ENCODE measurements around the gene ZNF600. TPM values are rescaled to one million over a fixed set of nuclear protein-coding genes. Genes with fewer than 3 reads are reported as not detected.
A peak's percentile ranks its signal among the peaks of the same experiment; 100 is the strongest.
"Not testable (repeated sequence)": the region's sequence is repeated elsewhere in the genome, so short reads cannot be mapped to it uniquely, and the experiment has no call there.

The ZNF600 gene
- total RNA-seq, 2 donors from 2014 or later: 8.7 to 21.2 TPM

- Histone ChIP-seq H3K27ac (peak overlapping the region in 1 of 2 donors; percentile 46), H3K27me3 (replicated peaks; ENCODE audit: insufficient read depth) (no peaks in the 10 kb centered on the region), H3K9me3 (no peaks in the 10 kb centered on the region), H3K4me3 (no peak overlapping the region), H3K4me1 (replicated peaks) (no peaks in the 10 kb centered on the region), H3K36me3 (no peaks in the 10 kb centered on the region)
- intact Hi-C loops (cut with DNase I): loop anchor here (10.0 kb wide), 1 partner anchor 498 kb away; no protein-coding TSS in a partner anchor
- DNase-seq (ENCODE audit: low spot score): no peak
- 27% methylated on average over 3 of the region's 3 CpGs for WGBS
- TF ChIP-seq POLR2A (IDR thresholded peaks at IDR 0.05) (no peak), CTCF (IDR thresholded peaks at IDR 0.05) (no peak), POLR2AphosphoS5 (IDR thresholded peaks at IDR 0.05) (no peak)
These were observed 44.1 kb downstream of the ZNF600 start for GRCh38 chr19:52742516-52742915.

GRCh38 chr19:52741951-52742485 is 44.6 kb downstream of the ZNF600 start:
- no peak for DNase-seq (ENCODE audit: low spot score)
- no peak for TF ChIP-seq POLR2AphosphoS5 (IDR thresholded peaks at IDR 0.05)
- TF ChIP-seq POLR2A (IDR thresholded peaks at IDR 0.05): no peak
- no peak for TF ChIP-seq CTCF (IDR thresholded peaks at IDR 0.05)
- intact Hi-C loops (cut with DNase I): loop anchor here (10.0 kb wide), 1 partner anchor 497 kb away; no protein-coding TSS in a partner anchor

GRCh38 chr19:52741371-52741770 is 45.2 kb downstream of the ZNF600 start:
- 83% methylated on average over 7 of the region's 7 CpGs for WGBS
- intact Hi-C loops (cut with DNase I): loop anchor here (10.0 kb wide), 1 partner anchor 497 kb away; no protein-coding TSS in a partner anchor
- not testable (repeated sequence) for H3K27me3 ChIP-seq (replicated peaks; ENCODE audit: insufficient read depth); DNase-seq (ENCODE audit: low spot score); H3K36me3 ChIP-seq; H3K4me3 ChIP-seq; H3K4me1 ChIP-seq (replicated peaks); H3K9me3 ChIP-seq
- peak overlapping the region in 1 of 2 donors; percentile 46 for H3K27ac ChIP-seq

More at GRCh38 chr19:52741951-52742485, 44.6 kb downstream of the ZNF600 start:
- H3K27me3 ChIP-seq (replicated peaks; ENCODE audit: insufficient read depth): no peaks in the 10 kb centered on the region
- no peak overlapping the region for H3K4me3 ChIP-seq
- no peaks in the 10 kb centered on the region for H3K9me3 ChIP-seq
- no peaks in the 10 kb centered on the region for H3K36me3 ChIP-seq
- H3K4me1 ChIP-seq (replicated peaks): no peaks in the 10 kb centered on the region
- 46% methylated on average over 6 of the region's 6 CpGs for WGBS
- H3K27ac ChIP-seq: peak overlapping the region in 1 of 2 donors; percentile 46

DNA sequence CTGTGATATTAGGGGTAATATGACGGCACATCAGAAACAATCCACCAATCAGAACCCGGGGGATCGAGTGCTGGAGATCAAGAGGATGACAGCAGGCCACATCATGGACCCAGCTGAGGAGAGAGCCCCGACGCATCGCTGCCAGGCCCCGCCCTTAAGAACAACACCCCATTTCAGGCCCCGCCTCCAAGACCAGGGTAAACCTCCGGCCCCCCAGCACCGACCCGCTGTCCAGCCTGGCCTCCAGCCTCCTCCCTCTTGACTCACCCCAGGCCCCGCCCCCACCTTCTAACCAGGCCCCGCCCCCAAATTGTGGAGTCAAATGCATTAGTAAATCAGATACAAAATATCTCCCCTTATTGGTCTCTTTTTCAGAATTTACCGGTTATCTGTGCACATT is 47.0 kb downstream of the ZNF600 start:
- no peaks in the 10 kb centered on the region for H3K9me3 ChIP-seq
- H3K36me3 ChIP-seq: no peaks in the 10 kb centered on the region
- no peak overlapping the region for H3K27ac ChIP-seq
- H3K4me1 ChIP-seq (replicated peaks): no peaks in the 10 kb centered on the region
- no peaks in the 10 kb centered on the region for H3K27me3 ChIP-seq (replicated peaks; ENCODE audit: insufficient read depth)
- H3K4me3 ChIP-seq: no peak overlapping the region
- WGBS: 95% methylated on average over 14 of the region's 14 CpGs
- no peak for DNase-seq (ENCODE audit: low spot score)
- no peak for TF ChIP-seq POLR2A (IDR thresholded peaks at IDR 0.05)
- no peak for TF ChIP-seq CTCF (IDR thresholded peaks at IDR 0.05)
- TF ChIP-seq POLR2AphosphoS5 (IDR thresholded peaks at IDR 0.05): no peak
- intact Hi-C loops (cut with DNase I): loop anchor here (10.0 kb wide), 1 partner anchor 215 kb away; the partner anchor contains the start of gene ZNF808

GRCh38 chr19:52735734-52736133 is 50.9 kb downstream of the ZNF600 start:
- peak; percentile 61 for DNase-seq (ENCODE audit: low spot score)
- Histone ChIP-seq H3K4me3 (no peak overlapping the region), H3K27ac (peak overlapping the region; percentile 79 to 91), H3K9me3 (no peaks in the 10 kb centered on the region), H3K4me1 (replicated peaks) (no peaks in the 10 kb centered on the region), H3K27me3 (replicated peaks; ENCODE audit: insufficient read depth) (no peaks in the 10 kb centered on the region), H3K36me3 (no peaks in the 10 kb centered on the region)
- TF ChIP-seq CTCF (IDR thresholded peaks at IDR 0.05) (no peak), POLR2A (IDR thresholded peaks at IDR 0.05) (peak; percentile 43), POLR2AphosphoS5 (IDR thresholded peaks at IDR 0.05) (peak; percentile 33)
- WGBS: 45% methylated on average over 18 of the region's 18 CpGs
- intact Hi-C loops (cut with DNase I): loop anchor here (2.0 to 10.0 kb wide), 2 partner anchors 45 to 211 kb away; partner anchors contain the start of gene ZNF808

Data from prostate gland (tissue), 2 donors.